Measurements from ENCODE around the gene DGKI.

DGKI gene

GRCh38 chr7:137606061-137606674 lies 240.6 kb downstream of the DGKI start:
- Histone ChIP-seq H3K4me2 (ENCODE audit: low read length) (no peak overlapping the region), H3K9ac (ENCODE audit: low read length) (no peak overlapping the region), H4K20me1 (ENCODE audit: insufficient read depth, low read length) (no peaks in the 10 kb centered on the region), H3K4me1 (ENCODE audit: low read length) (no peaks in the 10 kb centered on the region), H3K27me3 (ENCODE audit: low read depth, low read length) (peaks cover 50% of the 10 kb centered on the region), H3K36me3 (replicated peaks; ENCODE audit: low read depth, low read length) (no peaks in the 10 kb centered on the region), H3K4me3 (ENCODE audit: low read length) (no peak overlapping the region), H3K79me2 (ENCODE audit: low read length) (no peaks in the 10 kb centered on the region), H3K27ac (ENCODE audit: low read length) (no peak overlapping the region), H3K9me3 (ENCODE audit: insufficient read depth, low read length) (no peaks in the 10 kb centered on the region), H2AFZ (ENCODE audit: low read depth, low read length) (no peak overlapping the region)
- peak; percentile 51 for TF ChIP-seq CTCF (IDR thresholded peaks at IDR 0.05; ENCODE audit: low read depth, low read length)
- TF ChIP-seq EZH2phosphoT487 (IDR thresholded peaks at IDR 0.05; ENCODE audit: low read depth) = no peak

GRCh38 chr7:137603043-137603442 lies 243.7 kb downstream of the DGKI start:
- no peaks in the 10 kb centered on the region for H3K4me1 ChIP-seq (ENCODE audit: low read length)
- H3K27me3 ChIP-seq (ENCODE audit: low read depth, low read length) = peaks cover 32% of the 10 kb centered on the region
- H4K20me1 ChIP-seq (ENCODE audit: insufficient read depth, low read length) = no peaks in the 10 kb centered on the region
- H3K27ac ChIP-seq (ENCODE audit: low read length) = no peak overlapping the region
- no peaks in the 10 kb centered on the region for H3K36me3 ChIP-seq (replicated peaks; ENCODE audit: low read depth, low read length)
- no peaks in the 10 kb centered on the region for H3K9me3 ChIP-seq (ENCODE audit: insufficient read depth, low read length)
- H3K4me3 ChIP-seq (ENCODE audit: low read length) = no peak overlapping the region
- H3K9ac ChIP-seq (ENCODE audit: low read length) = no peak overlapping the region
- no peak overlapping the region for H3K4me2 ChIP-seq (ENCODE audit: low read length)
- no peak overlapping the region for H2AFZ ChIP-seq (ENCODE audit: low read depth, low read length)
- TF ChIP-seq EZH2phosphoT487 (IDR thresholded peaks at IDR 0.05; ENCODE audit: low read depth) = no peak
- TF ChIP-seq CTCF (IDR thresholded peaks at IDR 0.05; ENCODE audit: low read depth, low read length) = no peak
- no peaks in the 10 kb centered on the region for H3K79me2 ChIP-seq (ENCODE audit: low read length)

- no peaks in the 10 kb centered on the region for H3K36me3 ChIP-seq (replicated peaks; ENCODE audit: low read depth, low read length)
- H3K9ac ChIP-seq (ENCODE audit: low read length) = no peak overlapping the region
- H3K9me3 ChIP-seq (ENCODE audit: insufficient read depth, low read length) = no peaks in the 10 kb centered on the region
- H3K79me2 ChIP-seq (ENCODE audit: low read length) = no peaks in the 10 kb centered on the region
- no peak overlapping the region for H2AFZ ChIP-seq (ENCODE audit: low read depth, low read length)
- no peak overlapping the region for H3K27ac ChIP-seq (ENCODE audit: low read length)
- H4K20me1 ChIP-seq (ENCODE audit: insufficient read depth, low read length) = no peaks in the 10 kb centered on the region
- TF ChIP-seq EZH2phosphoT487 (IDR thresholded peaks at IDR 0.05; ENCODE audit: low read depth) (no peak), CTCF (IDR thresholded peaks at IDR 0.05; ENCODE audit: low read depth, low read length) (no peak)
- no peak overlapping the region for H3K4me2 ChIP-seq (ENCODE audit: low read length)
- no peak overlapping the region for H3K4me3 ChIP-seq (ENCODE audit: low read length)
- H3K4me1 ChIP-seq (ENCODE audit: low read length) = no peaks in the 10 kb centered on the region
- peaks cover 26% of the 10 kb centered on the region for H3K27me3 ChIP-seq (ENCODE audit: low read depth, low read length)
Observed at GRCh38 chr7:137601642-137602041, 245.1 kb downstream of the DGKI start.

GRCh38 chr7:137597856-137598255 lies 248.9 kb downstream of the DGKI start:
- Histone ChIP-seq H3K4me3 (ENCODE audit: low read length) (no peak overlapping the region), H3K9ac (ENCODE audit: low read length) (no peak overlapping the region), H3K9me3 (ENCODE audit: insufficient read depth, low read length) (no peaks in the 10 kb centered on the region), H3K27ac (ENCODE audit: low read length) (no peak overlapping the region), H3K4me2 (ENCODE audit: low read length) (no peak overlapping the region), H3K4me1 (ENCODE audit: low read length) (peaks cover 4% of the 10 kb centered on the region; the same call in 1 of the 2 replicates), H3K36me3 (replicated peaks; ENCODE audit: low read depth, low read length) (no peaks in the 10 kb centered on the region), H3K79me2 (ENCODE audit: low read length) (no peaks in the 10 kb centered on the region), H4K20me1 (ENCODE audit: insufficient read depth, low read length) (no peaks in the 10 kb centered on the region), H2AFZ (ENCODE audit: low read depth, low read length) (no peak overlapping the region), H3K27me3 (ENCODE audit: low read depth, low read length) (peaks cover 13% of the 10 kb centered on the region; the same call in 1 of the 2 replicates)
- TF ChIP-seq CTCF (IDR thresholded peaks at IDR 0.05; ENCODE audit: low read depth, low read length) = no peak
- no peak for TF ChIP-seq EZH2phosphoT487 (IDR thresholded peaks at IDR 0.05; ENCODE audit: low read depth)
